ENCODE data around the gene SYNJ2.
A peak's percentile ranks its signal among the peaks of the same experiment; 100 is the strongest.
"Not testable (repeated sequence)": the region's sequence is repeated elsewhere in the genome, so short reads cannot be mapped to it uniquely, and the experiment has no call there.

The SYNJ2 gene, protein sequence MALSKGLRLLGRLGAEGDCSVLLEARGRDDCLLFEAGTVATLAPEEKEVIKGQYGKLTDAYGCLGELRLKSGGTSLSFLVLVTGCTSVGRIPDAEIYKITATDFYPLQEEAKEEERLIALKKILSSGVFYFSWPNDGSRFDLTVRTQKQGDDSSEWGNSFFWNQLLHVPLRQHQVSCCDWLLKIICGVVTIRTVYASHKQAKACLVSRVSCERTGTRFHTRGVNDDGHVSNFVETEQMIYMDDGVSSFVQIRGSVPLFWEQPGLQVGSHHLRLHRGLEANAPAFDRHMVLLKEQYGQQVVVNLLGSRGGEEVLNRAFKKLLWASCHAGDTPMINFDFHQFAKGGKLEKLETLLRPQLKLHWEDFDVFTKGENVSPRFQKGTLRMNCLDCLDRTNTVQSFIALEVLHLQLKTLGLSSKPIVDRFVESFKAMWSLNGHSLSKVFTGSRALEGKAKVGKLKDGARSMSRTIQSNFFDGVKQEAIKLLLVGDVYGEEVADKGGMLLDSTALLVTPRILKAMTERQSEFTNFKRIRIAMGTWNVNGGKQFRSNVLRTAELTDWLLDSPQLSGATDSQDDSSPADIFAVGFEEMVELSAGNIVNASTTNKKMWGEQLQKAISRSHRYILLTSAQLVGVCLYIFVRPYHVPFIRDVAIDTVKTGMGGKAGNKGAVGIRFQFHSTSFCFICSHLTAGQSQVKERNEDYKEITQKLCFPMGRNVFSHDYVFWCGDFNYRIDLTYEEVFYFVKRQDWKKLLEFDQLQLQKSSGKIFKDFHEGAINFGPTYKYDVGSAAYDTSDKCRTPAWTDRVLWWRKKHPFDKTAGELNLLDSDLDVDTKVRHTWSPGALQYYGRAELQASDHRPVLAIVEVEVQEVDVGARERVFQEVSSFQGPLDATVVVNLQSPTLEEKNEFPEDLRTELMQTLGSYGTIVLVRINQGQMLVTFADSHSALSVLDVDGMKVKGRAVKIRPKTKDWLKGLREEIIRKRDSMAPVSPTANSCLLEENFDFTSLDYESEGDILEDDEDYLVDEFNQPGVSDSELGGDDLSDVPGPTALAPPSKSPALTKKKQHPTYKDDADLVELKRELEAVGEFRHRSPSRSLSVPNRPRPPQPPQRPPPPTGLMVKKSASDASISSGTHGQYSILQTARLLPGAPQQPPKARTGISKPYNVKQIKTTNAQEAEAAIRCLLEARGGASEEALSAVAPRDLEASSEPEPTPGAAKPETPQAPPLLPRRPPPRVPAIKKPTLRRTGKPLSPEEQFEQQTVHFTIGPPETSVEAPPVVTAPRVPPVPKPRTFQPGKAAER (N-terminal part only)

DNA sequence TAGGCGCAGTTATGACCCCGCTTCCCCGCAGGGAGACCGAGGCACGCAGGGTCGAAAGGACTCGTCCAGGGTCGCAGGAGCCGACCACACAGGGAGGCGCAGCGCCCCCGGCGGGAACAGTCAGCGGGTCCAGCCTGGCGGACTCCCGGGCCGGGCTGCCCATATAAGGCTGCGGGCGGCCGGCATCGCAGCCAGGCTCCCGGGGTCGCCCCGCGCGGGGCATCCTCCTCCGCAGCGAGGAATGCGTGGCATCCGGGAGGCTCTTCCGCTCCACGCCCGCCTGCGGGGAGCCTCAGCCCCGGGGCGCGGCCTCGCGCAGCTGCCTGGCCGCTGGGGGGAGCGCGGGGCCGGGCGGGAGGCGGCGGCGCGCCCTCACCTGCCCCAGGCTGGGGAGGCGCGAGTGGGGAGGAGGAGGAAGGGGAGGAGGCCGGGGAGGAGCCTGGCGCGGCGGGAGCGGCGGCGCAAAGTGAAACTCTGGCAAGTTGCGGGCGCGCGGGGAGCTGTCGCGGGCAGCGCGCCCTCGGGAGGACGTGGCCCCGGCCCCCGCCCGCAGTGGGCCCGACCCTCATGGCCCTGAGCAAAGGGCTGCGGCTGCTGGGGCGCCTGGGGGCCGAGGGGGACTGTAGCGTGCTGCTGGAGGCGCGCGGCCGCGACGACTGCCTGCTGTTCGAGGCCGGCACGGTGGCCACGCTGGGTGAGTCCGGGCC, at the start of gene SYNJ2:
Gene SYNJ2 (plus strand): TSS at position 469 of the 707 bp plus-strand sequence. CDS start 99 bp downstream, at position 568.
- DNase-seq (ENCODE audit: low read depth in 1 of 2, low spot score in 1 of 2), result peak; percentile 70 to 72

DNA sequence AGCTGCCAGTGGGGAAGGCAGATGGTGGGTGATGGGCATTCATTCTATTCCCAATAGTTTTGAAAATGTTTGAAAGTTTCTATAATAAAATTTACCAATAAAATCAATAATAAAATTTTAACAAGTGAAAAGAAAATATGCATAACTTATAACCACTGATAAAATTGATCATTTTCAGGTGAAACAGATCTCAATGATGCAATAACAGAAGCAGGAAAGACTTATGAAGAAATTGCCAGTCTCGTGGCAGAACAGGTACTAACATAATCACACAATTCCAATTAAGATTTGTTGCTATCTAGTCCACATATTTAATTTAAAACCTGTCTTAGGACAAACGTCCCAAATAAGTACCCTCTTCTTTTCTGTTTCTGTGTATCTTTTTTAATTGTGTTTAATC, 45.9 kb upstream of the SYNJ2 start:
- no peak for DNase-seq (ENCODE audit: low read depth in 1 of 2, low spot score in 1 of 2)

DNA sequence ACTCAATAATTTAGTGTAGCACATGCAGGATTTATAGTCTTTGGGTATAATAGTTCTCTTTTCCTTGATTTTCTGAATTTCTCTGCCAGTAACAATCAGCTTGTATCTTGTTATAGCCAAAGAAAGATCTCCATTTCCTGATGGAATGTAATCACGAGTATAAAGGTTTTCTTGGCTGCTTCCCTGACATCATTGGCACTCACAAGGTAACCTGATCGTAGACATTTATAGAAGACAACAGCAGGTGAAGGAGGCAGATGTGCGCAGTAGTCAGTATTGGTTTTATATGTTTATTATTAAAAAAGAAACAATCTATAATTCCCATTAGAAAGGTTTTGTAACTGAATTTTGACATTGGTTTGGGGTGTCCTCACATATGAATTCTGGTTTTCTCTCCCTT, 44.3 kb upstream of the SYNJ2 start:
- no peak for DNase-seq (ENCODE audit: low read depth in 1 of 2, low spot score in 1 of 2)

DNA sequence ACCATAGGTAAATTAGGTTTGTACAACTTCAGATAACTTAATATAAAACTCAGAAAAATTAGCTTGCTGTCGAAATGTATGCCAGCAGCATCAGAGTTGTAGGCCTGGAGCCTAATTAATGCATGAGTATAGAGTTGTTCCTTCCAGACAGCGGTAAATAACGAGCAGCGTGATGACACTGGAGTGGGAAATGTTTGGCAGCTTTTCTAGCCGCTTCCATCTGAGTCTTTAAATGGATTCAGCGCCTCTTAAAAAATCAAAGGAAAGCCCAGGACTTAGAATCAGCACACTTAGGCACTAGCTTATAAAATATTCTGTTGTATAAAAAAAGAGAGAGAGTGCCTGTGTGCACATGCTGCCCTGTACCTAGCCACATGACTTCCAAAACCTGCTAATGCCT, 43.7 kb upstream of the SYNJ2 start:
- DNase-seq (ENCODE audit: low read depth in 1 of 2, low spot score in 1 of 2), result no peak

DNA sequence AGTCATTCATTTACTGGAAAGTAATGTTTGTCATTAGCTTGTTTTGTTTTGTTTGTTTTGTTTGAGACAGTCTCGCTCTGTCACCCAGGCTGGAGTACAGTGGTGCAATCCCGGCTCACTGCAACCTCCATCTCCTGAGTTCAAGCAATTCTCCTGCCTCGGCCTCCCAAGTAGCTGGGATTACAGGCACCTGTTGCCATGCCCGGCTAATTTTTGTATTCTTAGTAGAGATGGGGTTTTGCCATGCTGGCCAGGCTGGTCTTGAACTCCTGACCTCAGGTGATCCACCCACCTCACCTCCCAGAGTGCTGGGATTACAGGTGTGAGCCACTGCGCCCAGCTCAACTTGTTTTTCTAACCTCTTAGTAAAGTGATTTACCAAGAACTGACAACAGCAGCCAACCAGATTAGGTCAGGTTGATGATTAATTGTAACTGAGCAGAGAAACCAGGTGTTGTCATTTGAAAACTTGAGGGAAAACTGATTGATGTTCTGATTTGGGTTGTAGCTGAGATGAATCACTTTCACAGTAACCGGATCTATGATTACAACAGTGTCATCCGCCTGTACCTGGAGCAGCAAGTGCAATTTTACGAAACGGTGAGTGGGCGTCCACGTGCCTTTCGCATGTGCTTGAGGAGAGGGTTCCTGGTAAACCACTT, 41.2 kb upstream of the SYNJ2 start:
- DNase-seq (ENCODE audit: low read depth in 1 of 2, low spot score in 1 of 2), result peak in 1 of 2 donors; percentile 40

DNA sequence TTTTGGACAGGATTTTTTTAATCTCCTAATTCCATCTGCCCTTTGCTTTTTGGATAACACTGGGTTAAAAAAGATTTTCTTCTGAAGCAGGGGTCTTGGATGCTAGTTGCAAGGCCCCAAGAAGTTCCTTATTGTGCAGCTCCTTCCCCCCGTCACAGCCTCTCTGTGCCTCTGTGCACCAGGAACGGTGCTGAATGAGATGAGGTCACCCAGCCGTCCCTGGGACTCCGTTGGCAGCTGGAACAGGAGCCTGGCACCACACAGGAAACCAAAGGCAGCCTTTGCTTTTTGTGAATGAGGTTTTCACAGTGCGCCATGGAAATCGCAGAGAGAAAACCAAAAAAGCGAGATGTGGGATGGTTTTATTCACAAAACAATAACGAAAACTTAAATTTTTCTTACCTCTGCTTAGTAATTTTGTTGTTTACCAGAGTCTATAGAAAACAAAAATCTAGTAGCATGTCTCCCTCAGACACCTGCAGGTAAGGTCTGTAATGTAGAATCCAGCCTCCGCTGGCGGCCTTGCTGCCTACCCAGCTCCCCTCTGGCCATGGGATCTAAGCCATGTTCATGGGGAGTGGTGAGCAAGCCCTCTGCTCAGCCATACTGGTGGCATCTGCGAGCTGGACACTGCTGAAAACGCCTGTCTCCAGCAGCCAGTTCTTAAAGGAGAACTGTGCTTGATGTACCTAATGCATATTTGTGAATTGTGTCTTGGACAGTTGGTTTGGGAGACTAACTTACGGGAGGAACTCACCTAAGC, 40.4 kb upstream of the SYNJ2 start:
- DNase-seq (ENCODE audit: low read depth in 1 of 2, low spot score in 1 of 2), result no peak

DNA sequence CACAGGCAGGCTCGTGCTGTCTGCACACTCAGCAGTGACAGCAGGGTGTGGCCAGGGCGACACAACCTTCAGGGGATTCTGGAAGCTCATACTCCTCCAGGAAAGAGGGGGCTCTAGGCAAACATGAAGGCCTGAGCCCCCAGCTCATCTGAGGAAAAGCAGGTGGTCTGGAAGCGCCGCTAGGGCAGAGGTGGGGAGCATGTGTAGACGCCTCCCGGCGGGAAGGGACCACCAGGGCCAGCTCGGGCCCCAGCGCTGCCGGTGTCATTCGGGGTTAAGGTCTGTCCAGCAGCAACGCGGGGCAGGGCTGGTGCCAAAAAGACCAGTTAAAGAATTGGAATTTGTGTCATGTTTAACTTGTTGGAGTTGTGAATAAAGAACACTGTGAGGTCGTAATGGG, 39.3 kb upstream of the SYNJ2 start:
- DNase-seq (ENCODE audit: low read depth in 1 of 2, low spot score in 1 of 2), result no peak

DNA sequence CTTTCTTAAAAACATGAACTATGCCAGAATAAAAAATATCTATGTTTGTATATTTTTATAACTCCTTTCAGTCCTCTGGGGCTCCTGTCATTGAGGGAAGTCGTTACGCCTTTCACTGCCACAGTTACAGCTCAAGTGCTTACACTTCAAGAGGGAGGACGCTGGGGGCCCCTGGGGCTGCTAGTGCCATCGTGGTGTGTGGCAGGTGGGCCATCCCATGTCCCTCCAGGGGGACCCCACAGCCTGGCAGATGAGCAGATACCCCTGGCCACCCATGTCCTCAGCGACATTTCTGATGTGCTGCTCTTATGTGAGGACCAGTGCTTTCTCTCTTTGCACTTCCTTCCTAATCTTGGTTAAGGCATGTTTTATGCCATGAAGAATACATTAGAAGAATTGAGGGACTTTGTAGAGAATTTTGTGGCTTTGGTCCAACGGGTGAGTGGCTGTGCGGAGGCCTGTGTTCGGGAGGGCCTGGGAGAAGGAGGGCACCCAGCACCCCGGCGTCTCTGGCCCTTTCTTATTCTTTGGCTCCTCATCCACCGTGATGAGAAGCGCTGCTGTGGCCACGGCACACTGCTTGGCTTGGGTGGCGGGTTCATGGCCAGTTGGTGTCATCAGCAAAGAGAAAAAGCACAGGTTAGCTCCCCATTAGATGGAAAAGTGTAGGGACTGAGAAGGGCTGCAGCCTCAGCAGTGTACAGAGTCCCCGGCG, 38.3 kb upstream of the SYNJ2 start:
- DNase-seq (ENCODE audit: low read depth in 1 of 2, low spot score in 1 of 2), result no peak

DNA sequence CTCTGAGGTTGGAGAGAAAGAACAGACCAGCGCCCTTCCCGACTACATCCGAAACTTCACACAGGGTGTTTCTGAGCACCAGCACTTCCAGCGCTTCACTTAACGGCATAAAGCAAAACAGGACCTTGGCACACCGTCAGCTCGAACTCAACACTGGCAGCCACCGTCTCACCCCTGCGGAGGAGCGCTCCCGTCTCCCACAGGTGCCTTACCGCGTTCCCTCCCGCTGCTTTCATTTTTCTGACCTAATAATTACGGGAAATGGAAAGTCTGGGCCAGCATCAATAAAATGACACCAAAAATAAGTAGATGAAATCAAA, 37.7 kb upstream of the SYNJ2 start:
- DNase-seq (ENCODE audit: low read depth in 1 of 2, low spot score in 1 of 2), result no peak

DNA sequence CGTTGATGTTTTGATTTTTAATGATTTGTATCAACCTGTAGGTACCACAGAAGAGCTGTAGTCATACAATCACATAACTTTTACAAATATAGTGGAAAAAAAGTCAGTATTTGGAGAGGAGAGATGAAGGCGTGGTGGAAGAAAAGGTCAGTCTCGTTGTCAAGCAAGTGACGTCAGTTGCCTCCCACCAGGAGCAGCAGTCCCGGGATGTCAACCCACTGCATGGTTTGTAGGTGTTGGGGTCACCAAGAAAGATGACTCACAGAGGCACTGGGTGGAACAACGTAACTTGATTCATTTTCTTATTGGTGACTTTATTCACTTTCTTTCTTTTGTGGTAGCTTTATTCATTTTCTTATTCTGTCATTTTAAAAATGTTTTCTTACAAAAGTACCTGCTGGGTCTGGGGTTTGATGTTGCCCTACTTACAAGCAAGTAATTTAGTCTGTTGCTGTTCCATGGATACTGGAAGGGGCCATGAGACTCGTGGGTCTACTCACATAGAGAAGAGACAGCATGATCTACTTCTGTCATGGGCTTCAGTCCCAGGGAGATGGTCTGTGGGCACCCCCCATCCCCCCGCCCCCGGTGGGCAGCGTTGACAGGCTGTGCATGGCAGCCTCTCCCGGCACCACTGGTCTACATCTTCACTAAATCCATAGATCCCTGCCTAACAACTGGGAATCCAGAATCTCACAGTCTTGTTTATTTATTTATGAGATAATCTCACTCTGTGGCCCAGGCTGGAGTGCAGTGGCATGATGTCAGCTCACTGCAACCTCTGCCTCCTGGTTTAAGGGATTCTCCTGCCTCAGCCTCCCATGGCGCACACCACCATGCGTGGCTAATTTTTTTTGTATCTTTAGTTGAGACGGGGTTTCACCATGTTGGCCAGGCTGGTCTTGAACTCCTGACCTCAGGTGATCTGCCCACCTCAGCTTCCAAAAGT, 36.4 kb upstream of the SYNJ2 start:
- DNase-seq (ENCODE audit: low read depth in 1 of 2, low spot score in 1 of 2), result no peak

DNA sequence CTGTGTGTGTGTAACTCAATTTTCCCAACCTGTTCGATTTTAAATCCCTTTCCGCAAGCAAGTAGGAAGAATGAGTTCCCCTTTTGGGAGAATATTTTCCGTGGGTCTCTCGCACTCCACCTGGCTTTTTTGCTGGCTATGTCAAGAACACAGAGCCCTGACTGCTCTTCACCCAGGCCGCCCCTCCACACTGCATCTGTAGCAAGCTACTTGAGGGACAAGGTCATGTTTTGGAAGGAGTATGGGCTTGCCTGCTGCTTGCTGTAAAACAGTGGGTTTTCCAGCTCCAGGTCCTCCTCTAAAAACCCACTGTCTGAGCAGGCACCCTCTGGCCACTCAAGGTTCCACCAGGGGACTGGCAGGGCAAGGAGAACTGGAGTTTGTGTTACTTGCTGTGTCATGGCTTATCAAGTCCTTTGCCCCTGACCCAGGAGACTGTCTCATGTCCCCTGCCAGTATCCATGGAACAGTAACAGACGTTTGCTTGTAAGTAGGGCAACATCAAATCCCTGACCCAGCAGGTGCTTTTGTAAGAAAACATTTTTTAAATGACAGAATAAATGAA, 35.5 kb upstream of the SYNJ2 start:
- no peak for DNase-seq (ENCODE audit: low read depth in 1 of 2, low spot score in 1 of 2)

DNA sequence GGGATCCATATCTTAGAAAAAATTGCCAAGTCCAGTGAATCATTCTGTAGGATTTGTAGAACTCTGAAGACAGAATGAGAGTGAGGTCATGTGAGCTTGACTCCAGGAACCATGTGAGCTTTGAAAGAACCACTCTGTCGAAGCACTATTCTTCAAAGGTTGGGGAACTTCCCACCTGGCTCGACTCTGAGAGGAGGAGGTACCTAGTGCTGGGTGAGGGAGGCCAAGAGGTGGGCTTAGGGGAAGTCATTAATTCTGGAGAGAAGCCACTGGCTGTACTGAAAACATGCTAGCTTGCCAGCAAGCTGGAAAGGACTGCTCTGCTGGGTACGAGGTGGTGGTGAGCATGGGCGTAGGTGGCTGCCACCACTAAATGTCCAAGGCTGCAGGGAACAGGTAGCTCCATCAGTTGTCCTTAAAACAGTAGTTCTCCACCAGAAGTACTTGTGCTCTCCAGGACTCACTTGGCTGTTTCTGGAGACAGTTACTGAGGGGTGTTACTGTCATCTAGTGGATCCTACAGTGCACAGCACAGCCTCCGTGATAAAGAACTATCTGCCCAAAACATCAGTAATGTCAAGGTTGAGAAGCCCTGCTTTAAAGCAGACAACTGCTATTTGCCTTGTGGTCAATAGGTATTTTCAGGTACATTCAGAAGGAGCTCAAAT, 34.7 kb upstream of the SYNJ2 start:
- no peak for DNase-seq (ENCODE audit: low read depth in 1 of 2, low spot score in 1 of 2)

DNA sequence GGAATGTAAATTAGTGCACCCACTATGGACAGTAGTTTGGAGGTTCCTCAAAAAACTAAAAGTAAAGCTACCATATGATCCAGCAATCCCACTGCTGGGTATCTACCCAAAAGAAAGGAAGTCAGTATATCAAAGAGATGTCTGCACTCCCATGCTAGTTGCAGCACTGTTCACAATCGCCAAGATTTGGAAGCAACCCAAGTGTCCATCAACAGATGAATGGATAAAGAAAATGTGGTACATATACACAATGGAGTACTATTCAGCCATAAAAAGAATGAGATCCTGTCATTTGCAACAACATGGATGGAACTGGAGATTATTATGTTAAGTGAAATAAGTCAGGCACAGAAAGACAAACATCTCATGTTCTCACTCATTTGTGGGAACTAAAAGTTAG, 30.8 kb upstream of the SYNJ2 start:
- not testable (repeated sequence) for DNase-seq (ENCODE audit: low read depth in 1 of 2, low spot score in 1 of 2)

DNA sequence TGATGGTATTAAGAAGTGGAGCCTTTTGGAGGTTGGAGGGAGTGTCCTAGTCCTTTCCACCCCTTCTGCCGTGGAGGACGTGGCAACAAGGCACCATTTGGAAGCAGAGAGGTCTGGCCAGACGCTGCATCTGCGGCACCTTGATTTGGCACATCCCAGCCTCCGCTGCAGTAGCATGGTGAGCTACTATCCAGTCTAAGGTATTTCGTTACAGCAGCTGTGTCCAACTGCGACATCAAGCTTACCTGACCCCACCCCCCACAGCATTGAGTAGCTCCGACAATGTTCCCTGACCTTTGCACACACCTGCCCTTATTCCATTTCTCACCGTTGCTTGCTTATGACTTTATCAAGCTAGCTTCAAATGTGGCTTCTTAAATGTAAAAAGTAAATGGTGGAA, 29.8 kb upstream of the SYNJ2 start:
- no peak for DNase-seq (ENCODE audit: low read depth in 1 of 2, low spot score in 1 of 2)

DNA sequence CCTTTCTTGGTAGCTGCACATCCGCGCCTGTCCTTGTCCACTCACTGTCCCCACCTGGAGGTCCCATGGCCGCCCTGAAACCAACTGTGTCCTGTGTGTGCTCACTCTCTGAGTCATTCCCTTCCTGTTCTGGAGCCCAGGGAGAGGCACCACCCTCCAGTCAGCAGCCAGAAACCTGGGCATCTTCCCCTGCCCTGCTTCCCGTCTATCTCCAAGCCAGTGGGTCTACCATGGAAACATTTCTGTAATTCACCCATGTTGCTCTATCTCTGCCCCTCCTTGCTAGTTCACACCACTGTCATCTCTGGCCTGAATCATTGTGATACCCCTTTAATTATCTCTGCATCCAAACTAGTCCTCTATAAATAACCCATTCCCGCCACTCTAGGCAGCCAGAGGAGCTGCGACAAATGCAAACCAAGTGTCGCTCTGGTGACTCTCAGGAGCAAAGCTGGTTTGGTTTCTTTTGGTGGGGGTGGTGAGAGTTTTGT, 28.8 kb upstream of the SYNJ2 start:
- DNase-seq (ENCODE audit: low read depth in 1 of 2, low spot score in 1 of 2), result no peak

DNA sequence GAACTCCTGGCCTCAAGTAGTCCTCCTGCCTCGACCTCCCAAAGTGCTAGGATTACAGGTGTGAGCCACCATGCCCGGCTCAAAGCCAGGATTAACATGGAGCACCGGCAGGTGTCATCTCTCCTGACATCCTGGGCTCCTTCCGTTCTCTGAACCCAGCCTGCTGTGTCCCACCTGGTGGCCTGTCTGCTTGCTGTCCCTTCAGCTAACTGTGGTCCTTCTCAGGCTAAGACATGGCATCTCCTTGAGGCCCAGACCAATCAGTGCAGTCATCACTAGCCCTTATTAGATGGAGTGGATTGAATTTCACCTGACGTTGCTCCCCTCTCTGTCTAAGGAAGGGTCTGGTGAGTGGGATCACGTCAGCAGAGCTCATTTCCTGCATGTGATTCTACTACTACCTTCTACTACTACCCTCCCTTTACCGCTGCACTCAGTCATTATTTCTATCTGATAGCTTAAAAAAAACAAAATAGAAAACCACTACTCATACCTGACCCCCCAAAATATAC, 28.0 kb upstream of the SYNJ2 start:
- no peak for DNase-seq (ENCODE audit: low read depth in 1 of 2, low spot score in 1 of 2)
